LNCaP clone FGC (cell line): ENCODE data around the gene GLTP.
"Not testable (repeated sequence)": the region's sequence is repeated elsewhere in the genome, so short reads cannot be mapped to it uniquely, and the experiment has no call there.

Experiments used
- DNase-seq: peaks from one replicate; pipeline ENCODE4 v3.0.0-alpha.2; 2011; ENCODE audit warnings: low read depth
- H3K4me3 ChIP-seq: 2 replicates; pipeline ENCODE4 v1.5.1; 2011; ENCODE audit warnings: mild to moderate bottlenecking, low read depth, low read length, control low read depth
- TF ChIP-seq, protein P1 (sequence below): IDR thresholded peaks from 2 replicates; pipeline ENCODE4 v1.5.1; 2012; ENCODE audit warnings: mild to moderate bottlenecking; ENCODE audit not compliant: control insufficient read depth, insufficient read depth; ENCODE audit errors: extremely low read depth

The GLTP gene

DNA sequence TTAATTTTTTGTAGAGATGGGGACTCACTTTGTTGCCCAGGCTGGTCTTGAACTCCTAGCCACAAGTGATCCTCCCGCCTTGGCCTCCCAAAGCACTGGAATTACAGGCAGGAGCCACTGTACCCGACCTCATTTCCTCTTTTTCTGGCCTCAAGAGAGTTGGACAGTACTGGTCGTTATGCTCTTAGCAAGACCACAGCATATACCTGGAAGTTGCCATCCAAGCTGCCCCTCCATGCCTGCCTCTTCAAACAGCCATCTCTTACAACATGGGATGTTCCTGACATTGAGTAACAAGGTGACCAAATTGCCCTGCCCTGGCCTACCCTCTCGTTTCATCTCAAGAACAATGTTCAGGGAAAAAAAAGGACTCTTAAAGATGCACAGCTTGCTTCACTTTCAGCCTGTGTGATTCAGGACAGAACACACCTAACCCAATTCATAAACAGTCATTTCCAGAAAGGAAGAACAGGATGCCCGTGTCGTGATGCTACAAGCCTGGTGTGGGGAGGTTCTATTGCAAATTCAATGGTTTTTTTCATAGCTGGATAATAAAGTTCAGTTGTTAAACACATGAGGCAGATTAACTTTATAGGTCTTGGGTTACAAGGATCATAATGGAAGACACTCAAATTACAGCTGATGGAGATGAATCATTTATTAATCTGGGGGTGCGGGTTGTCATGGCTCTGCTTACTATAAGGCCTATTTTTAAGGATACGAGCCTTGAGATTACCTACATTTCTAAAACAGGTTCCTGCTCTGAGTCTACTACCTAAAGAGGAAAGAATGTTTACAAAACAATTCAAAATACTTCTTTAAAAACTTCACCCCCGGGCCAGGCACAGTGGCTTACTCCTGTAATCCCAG is 11.9 kb downstream of the GLTP start:
- no peak overlapping the region for H3K4me3 ChIP-seq
- DNase-seq = no peak
- TF ChIP-seq, protein P1, sequence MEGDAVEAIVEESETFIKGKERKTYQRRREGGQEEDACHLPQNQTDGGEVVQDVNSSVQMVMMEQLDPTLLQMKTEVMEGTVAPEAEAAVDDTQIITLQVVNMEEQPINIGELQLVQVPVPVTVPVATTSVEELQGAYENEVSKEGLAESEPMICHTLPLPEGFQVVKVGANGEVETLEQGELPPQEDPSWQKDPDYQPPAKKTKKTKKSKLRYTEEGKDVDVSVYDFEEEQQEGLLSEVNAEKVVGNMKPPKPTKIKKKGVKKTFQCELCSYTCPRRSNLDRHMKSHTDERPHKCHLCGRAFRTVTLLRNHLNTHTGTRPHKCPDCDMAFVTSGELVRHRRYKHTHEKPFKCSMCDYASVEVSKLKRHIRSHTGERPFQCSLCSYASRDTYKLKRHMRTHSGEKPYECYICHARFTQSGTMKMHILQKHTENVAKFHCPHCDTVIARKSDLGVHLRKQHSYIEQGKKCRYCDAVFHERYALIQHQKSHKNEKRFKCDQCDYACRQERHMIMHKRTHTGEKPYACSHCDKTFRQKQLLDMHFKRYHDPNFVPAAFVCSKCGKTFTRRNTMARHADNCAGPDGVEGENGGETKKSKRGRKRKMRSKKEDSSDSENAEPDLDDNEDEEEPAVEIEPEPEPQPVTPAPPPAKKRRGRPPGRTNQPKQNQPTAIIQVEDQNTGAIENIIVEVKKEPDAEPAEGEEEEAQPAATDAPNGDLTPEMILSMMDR = no peak

DNA sequence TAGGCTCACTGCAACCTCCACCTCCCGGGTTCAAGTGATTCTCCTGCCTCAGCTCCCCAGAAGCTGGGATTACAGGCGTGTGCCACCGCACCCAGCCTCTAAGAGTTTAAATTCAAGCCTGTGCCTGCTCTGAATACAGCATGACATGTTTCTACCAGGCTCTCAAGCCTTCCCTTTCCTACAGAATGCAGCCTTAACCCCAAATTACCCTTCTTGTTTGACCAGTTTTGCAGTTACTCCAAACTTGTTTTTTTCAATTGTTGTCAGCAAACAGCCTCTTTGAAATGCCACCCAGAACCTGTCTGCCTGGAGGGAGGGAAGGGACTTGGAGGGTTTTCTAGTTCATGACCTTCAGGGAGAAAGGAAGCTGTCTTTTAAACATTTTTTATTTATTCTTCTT is 15.4 kb downstream of the GLTP start:
- H3K4me3 ChIP-seq = no peak overlapping the region
- DNase-seq = peak; percentile 82
- TF ChIP-seq, protein P1 = no peak

DNA sequence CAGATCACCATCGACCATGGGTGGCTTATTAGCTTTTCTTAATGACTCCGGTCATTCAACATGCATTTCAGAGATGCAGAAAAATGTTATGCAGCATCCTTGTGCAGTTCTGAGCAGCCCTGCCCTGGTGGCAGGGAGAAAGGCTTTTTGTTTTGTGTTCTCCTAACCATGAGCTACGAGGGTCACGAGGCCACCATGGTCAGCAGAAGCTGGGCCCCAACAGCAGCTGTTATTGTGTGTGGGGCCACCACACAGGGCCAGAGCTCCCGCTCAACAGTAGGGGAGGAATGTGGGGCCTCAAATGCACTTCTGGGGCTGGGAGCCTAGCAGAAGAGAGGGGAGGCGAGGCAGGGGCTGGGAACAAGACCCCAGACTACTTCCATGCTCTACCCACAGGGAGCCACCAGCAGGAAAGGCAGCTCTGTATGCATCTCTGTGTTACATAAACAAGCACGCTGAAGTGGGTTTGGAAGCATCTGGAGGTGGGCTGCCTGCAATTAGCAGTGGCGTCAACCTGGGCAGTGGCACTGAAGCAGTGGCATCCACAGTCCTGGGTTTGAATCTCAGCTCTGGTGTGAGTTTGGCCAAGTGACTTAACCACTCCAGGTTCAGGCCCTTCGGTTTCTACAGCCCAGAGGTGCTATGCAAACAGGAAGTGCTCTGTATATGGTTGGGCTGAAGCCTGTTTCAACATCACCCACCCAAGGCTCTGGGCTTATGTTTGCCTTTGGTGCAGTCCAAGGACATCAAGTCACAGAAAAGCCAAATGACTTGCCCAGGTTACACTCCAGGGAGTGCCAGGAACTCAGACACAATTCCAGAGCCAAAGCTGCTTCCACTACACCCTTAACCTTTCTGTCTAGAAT is 16.3 kb downstream of the GLTP start:
- DNase-seq = peak; percentile 87
- no peak overlapping the region for H3K4me3 ChIP-seq
- TF ChIP-seq, protein P1 = no peak

DNA sequence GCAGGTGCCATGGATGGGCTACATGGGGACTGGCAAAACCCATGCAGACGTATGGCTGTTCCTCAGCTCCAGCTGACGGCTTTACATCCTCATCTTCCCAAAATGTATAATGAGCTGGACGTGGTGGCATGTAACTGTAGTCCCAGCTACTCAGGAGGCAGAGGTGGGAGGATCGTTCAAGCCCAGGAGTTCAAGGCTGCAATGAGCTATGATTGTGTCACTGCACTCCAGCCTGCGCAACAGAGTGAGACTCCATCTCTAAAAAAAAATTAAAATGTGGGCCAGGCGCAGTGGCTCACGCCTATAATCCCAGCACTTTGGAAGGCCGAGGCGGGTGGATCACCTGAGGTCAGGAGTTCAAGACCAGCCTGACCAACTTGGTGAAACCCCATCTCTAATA is 17.9 kb downstream of the GLTP start:
- DNase-seq, H3K4me3 ChIP-seq: not testable (repeated sequence)

DNA sequence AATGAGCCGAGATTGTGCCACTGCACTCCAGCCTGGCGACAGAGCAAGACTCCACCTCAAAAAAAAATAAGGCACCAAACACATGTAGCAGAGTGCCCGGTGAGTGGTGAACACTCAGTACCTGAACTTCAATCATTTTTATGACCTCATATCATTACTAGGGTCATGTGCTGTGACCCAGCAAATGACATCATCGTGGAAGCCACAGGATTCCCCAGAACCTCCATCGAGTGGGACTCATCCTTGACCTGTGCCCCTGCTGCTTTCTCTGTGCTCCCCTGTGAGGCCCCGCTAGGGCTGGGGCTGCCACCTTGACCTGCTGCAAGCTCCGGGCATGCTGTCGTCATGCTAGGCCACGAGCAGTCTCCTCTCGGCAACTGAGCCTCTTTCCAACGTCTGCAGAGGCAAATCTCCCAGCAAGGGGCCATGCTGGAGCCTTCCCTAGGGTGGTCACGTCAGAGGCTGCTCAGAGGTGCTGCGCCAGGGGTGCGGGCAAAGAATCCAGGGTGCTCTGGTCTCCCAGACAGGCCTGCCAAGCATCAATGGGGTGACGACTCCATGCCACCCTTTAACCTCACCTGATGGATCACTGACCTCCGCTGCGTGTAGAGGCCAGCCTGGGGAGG is 18.5 kb downstream of the GLTP start:
- H3K4me3 ChIP-seq = no peak overlapping the region
- TF ChIP-seq, protein P1 = no peak
- DNase-seq = no peak

DNA sequence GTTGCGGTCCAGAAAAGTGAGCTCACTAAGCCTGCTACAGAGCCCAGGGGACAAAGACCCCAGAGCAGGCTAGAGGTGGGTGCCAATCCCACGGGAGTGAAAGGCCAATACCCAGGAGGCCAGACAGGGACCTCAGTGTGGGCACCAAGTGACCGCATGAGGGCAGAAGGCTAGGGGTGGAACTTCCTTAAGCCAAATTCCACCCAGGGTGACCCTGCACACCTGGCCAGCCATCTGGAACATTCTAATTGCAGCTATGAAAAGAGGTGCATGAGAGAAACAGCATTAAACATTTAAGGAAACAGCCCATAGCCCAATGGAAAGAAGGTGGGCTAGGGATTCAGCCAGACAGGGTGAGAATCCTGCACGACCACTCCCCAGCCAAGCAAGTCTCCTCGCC is 19.4 kb downstream of the GLTP start:
- TF ChIP-seq, protein P1 = no peak
- no peak for DNase-seq
- no peak overlapping the region for H3K4me3 ChIP-seq

DNA sequence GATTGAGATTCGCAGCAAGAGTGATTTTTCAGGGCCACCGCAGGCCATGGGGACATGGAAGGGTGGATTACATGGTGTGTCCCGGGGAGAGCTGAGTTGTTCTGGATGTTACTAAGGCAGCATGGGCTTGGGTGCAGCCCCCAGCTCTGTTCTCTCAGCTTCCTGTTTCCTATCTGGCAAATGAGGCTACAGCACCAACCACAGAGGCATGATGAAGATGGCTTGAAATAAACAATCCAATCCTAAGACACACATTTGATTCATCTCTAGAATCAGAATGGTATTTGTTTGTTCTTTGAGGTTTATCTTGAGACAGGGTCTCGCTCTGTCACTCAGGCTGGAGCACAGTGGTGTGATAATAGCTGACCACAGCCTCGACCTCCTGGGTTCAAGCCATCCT is 21.6 kb downstream of the GLTP start:
- no peak overlapping the region for H3K4me3 ChIP-seq
- no peak for DNase-seq
- TF ChIP-seq, protein P1 = no peak
